CD4-positive, alpha-beta T cell treated with Interleukin-15 for 1 hour (primary cell): ENCODE results near the gene MPEG1.
A peak's percentile ranks its signal among the peaks of the same experiment; 100 is the strongest.

Source experiments
- DNase-seq: peaks from one replicate; pipeline ENCODE4 v3.0.0-alpha.2; 2020

MPEG1 gene

GRCh38 chr11:59216641-59217564 lies 4.2 kb upstream of the MPEG1 start:
- DNase-seq: peak; percentile 79

DNA sequence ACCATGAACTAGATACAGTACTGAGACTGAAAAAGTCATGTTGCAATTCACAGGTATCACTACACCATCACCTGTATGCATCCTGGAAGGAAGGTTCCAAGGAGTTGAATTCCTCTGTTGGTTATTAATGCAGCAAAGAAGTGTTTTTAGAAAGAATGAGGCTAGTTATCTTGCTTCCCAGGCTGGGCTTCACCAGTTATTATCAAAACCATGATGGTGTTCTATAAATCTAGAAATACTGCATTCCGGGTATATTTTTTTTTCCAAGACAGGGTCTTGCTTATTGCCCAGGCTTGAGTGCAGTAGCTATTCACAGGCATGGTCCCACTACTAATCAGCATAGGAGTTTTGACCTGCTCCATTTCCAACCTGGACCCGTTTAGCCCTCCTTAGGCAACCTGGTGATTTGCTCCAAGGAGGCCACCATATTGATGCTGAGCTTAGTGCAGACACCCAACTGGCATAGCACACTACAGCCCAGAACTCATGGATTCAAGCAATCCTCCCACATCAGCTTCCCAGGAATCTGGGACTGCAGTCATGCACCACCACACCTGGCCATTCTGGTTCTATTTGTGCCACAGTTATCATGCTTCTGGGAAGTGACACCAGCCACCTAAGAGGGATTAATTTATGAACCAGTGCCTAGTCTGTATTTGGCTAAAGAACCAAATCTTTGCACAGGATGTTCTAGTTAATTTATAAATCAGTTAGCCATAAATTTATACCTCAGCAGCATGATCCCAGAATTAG lies 1.6 kb upstream of the MPEG1 start:
- DNase-seq: no peak

GRCh38 chr11:59212222-59212621 lies 505 bp downstream of the MPEG1 start:
- DNase-seq: no peak

GRCh38 chr11:59208956-59209355 lies 3.8 kb downstream of the MPEG1 start:
- no peak for DNase-seq

- DNase-seq: peak; percentile 49
Observed at GRCh38 chr11:59207988-59208451, 4.7 kb downstream of the MPEG1 start.

- DNase-seq: no peak
Observed at GRCh38 chr11:59206635-59207034, 6.1 kb downstream of the MPEG1 start.

DNA sequence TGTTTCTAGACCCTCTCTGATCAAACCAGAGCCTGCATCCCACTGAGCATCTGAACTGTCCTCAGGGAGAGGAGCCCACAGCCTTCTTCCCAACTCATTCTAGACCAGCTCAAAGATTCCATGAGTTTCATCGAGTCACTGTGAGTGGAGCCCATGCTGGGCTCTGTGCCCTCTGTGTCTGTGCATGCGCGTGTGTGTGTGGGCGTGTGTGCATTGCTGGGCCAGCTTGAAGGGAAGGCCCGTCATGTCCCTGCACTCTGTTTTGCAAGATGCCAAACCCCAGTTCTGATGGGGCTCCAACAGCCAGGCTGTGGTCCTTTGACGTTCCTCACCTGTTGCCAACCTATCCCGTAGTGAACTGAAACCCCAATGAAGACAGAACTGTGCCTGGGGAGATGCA lies 7.1 kb downstream of the MPEG1 start:
- DNase-seq: no peak

GRCh38 chr11:59204746-59205145 lies 8.0 kb downstream of the MPEG1 start:
- DNase-seq: no peak

DNA sequence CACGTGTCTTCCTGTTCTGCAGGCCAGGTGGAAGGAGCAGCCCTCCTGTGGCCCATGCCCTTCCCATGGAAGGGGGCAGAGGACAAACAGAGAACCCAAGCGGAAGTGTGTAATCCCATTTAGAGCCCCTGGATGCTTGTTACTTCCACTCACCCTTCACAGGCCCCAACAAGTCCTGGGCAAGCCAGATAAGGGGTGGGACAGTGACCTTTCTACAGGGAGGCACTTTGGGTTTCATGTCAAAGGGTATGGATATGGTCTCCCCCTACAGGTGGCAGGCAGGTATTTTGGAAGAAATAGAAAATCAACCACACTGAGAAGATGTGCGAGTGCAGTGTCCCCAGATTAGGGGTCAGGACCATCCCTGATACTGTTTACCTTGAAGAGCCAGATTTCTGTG lies 11.4 kb downstream of the MPEG1 start:
- no peak for DNase-seq

GRCh38 chr11:59200423-59200746 lies 12.3 kb downstream of the MPEG1 start:
- no peak for DNase-seq

DNA sequence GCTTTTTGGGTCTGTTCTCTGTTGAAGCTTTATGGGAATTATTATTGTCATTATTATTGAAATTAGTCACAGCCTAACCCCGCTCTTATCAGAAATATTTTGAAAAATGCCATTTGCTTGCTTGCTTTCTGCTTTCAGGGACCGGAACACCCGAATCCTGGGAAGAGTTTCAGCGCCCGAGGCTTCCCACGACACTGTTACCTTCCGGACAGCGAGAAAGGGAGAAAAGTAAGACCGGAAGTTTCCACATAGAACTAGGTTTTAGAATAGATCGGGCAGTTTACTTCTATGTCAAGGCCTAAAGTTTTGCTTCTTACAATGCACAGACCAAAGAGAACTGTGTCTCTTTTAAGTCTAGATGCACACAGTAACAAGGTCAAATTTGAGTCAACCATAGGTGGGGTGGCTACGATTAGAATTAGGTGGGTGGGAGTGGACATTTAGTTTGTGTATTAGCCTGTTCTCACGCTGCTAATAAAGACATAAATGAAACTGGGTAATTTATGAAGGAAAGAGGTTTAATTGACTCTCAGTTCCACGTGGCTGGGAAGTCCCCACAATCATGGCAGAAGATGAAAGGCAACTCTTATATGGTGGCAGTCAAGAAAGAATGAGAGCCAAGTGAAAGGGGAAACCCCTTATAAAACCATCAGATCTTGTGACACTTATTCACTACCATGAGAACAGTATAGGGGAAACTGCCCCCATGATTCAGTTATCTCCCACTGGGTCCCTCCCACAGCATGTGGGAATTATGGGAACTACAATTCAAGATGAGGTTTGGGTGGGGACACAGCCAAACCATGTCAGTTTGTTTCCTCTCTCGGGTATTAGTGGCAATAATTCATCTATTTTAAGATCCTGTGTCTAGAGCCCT lies 12.9 kb downstream of the MPEG1 start:
- DNase-seq: peak; percentile 33

DNA sequence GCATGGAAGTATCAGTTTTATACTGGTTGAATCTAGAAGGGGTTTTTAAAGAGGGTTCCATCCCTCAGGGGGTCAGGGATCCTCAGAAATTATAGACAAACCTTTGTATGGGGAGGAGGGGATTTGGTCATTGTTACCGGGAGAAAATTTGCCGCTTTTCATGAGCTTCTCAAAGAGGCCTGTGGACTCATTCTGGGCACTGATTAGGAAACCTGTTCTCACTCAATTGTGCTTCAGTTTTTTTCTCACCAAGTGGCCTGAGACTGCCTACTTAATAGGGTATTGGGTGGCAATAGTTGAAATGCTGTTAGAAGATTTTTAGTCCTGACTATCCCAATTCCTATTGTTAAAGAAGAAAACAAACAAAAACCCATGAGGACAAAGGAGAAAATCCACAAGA lies 14.0 kb downstream of the MPEG1 start:
- no peak for DNase-seq

DNA sequence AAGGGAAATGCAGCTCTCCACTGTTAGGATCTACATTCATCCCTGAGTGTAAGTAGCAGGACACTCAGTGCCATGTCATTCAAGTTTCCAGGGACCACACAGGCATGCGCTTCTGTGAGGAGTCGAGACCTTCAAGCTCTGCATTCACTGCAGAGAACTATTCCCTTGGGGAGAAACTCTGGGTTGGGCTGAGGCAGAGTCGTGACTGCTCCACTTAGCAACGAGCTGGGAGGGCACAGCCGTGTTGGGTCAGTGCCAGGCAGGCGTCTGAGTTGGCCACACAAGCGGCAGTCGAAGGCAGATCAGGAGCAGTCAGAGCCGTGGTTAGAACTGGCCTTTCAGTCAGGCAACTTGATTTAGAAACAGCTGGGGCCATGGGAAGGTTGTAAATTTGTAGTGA lies 14.7 kb downstream of the MPEG1 start:
- no peak for DNase-seq

DNA sequence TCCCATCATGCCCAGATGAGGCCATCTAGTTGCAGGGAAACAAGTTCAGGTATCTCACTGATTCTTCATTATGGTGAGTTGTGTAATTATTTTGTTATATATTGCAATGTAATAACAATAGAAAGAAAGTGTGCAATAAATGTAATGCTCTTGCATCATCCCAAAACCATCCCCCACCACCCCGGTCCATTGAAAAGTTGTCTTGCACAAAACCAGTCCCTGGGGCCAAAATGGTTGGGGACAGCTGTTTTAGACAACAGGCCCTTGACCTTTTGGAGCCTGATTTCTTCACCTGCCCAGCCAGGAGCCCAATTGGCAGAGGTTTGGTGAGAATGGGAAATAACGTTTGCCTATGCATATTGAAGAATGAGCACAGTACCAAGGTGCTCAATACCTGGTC lies 15.9 kb downstream of the MPEG1 start:
- no peak for DNase-seq

- no peak for DNase-seq
Observed at GRCh38 chr11:59195586-59195985, 17.1 kb downstream of the MPEG1 start.

DNA sequence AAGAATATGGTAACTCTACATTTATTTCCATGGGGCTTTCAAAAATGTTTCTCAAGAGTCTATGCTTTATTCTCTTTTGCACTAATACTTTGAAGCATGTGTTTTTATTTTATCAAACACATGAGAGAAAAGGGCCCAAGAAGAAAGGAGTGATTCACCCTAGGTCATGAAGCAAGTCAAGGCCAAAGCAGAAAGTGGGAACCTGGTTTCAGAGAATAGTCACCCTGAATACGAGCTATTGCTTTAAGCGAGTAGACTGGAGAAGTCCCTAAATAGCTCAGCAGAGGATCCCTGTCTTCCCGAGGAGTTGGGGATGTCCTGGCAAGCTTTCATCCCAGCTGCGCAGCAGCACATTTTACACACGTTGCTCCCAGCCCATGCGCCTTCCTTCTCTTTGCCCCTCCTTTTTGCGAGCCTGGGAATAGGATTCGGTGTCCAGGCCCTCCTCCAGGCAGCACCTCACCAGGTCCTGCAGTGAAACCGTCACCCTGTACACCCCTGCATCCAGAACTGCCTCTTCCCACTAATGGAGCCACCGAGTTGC lies 19.1 kb downstream of the MPEG1 start:
- DNase-seq: no peak

- DNase-seq: no peak
Observed at GRCh38 chr11:59192446-59193020, 20.2 kb downstream of the MPEG1 start.

- no peak for DNase-seq
Observed at GRCh38 chr11:59191890-59192289, 20.8 kb downstream of the MPEG1 start.

GRCh38 chr11:59191095-59191494 lies 21.6 kb downstream of the MPEG1 start:
- no peak for DNase-seq

- no peak for DNase-seq
Observed at GRCh38 chr11:59189986-59190385, 22.7 kb downstream of the MPEG1 start.

- no peak for DNase-seq
Observed at GRCh38 chr11:59188954-59189353, 23.8 kb downstream of the MPEG1 start.

DNA sequence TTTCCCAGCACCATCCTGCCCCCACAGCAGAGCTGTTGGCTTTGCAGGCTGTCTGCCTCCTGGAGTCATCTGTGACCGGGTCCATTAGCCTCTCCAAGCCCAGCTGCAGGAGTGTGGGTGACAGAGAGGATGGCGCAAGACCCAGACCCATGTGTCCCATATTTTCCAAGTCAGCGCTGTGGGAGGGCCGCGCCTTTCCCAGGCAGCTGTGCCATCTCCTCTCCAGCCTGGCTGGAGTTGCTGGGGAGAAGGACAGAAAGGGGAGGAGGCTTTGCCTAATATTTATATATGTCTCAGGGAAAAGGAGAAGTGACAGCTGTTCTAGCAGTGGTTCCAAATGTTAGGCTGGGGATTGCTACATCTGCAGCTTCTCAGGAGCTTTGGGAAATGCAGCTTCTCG lies 25.1 kb downstream of the MPEG1 start:
- DNase-seq: no peak

GRCh38 chr11:59187035-59187434 lies 25.7 kb downstream of the MPEG1 start:
- no peak for DNase-seq
